ENCODE data around the gene PTPRF. TPM values are rescaled to one million over a fixed set of nuclear protein-coding genes. Genes with fewer than 3 reads are reported as not detected.
A peak's percentile ranks its signal among the peaks of the same experiment; 100 is the strongest.

PTPRF gene
- total and polyA plus RNA-seq, 11 donors: 0.91 to 74.1 (median 5.8) TPM

DNA sequence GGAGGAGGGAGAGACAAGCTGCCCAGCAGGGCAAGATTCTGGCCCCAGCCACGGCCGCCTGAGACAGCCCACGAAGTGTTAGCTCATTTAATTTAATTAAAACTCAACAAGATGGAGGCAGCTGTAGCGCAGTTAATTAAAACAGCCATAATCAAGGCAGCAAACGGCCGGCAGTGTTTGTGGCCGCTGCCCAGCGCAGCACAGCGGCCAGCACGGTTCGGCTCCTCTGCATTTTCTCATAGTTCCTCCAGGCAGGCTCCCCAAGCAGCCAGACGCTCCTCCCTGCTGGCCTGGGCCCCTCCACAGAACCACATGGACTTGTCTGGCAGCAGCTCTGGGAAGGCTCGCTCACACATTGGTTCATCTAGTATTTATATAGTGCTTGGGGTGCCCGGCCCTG lies 40.0 kb downstream of the PTPRF start:
- ATAC-seq (no peak), DNase-seq (no peak)
- intact Hi-C loops (cut with DNase I): no loop called here
- 87 to 92% (median 88%) methylated on average over 14 of the region's 14 CpGs for WGBS, 4 donors
- no peak overlapping the region for H3K4me3 ChIP-seq
- peaks cover 0 to 3% (median 0%) of the 10 kb centered on the region in 9 donors for H3K27me3 ChIP-seq
- H3K9me3 ChIP-seq: no peaks in the 10 kb centered on the region
- peaks cover 0 to 12% (median 0%) of the 10 kb centered on the region in 12 donors for H3K4me1 ChIP-seq
- no peak overlapping the region for H3K27ac ChIP-seq
- TF ChIP-seq CTCF (IDR thresholded peaks at IDR 0.05): no peak
- TF ChIP-seq POLR2A (IDR thresholded peaks at IDR 0.05): no peak
- H3K36me3 ChIP-seq: no peaks in the 10 kb centered on the region

- Histone ChIP-seq H3K4me1 (peaks cover 0 to 5% (median 0%) of the 10 kb centered on the region in 12 donors), H3K4me3 (no peak overlapping the region), H3K27ac (no peak overlapping the region), H3K9me3 (no peaks in the 10 kb centered on the region), H3K36me3 (no peaks in the 10 kb centered on the region), H3K27me3 (no peaks in the 10 kb centered on the region)
- intact Hi-C loops (cut with DNase I): no loop called here
- TF ChIP-seq CTCF (IDR thresholded peaks at IDR 0.05) (no peak), POLR2A (IDR thresholded peaks at IDR 0.05) (no peak)
- no peak for DNase-seq
- WGBS, 4 donors: 68 to 84% (median 77%) methylated on average over 2 of the region's 2 CpGs
- no peak for ATAC-seq
These were observed 41.4 kb downstream of the PTPRF start for GRCh38 chr1:43572084-43572483.

- TF ChIP-seq CTCF (IDR thresholded peaks at IDR 0.05) (no peak), POLR2A (IDR thresholded peaks at IDR 0.05) (no peak)
- H3K9me3 ChIP-seq: no peaks in the 10 kb centered on the region
- WGBS, 4 donors: 92 to 96% (median 94%) methylated on average over 9 of the region's 9 CpGs
- no peak for DNase-seq
- H3K4me3 ChIP-seq: no peak overlapping the region
- no peak overlapping the region for H3K27ac ChIP-seq
- intact Hi-C loops (cut with DNase I): no loop called here
- no peaks in the 10 kb centered on the region for H3K36me3 ChIP-seq
- no peaks in the 10 kb centered on the region for H3K27me3 ChIP-seq
- ATAC-seq: no peak
- H3K4me1 ChIP-seq: peaks cover 0 to 5% (median 0%) of the 10 kb centered on the region in 12 donors
These were observed 41.9 kb downstream of the PTPRF start for GRCh38 chr1:43572538-43572937.

GRCh38 chr1:43573066-43573800 lies 42.5 kb downstream of the PTPRF start:
- peaks cover 0 to 5% (median 0%) of the 10 kb centered on the region in 12 donors for H3K4me1 ChIP-seq
- no peaks in the 10 kb centered on the region for H3K36me3 ChIP-seq
- no peaks in the 10 kb centered on the region for H3K9me3 ChIP-seq
- H3K27ac ChIP-seq: no peak overlapping the region
- intact Hi-C loops (cut with DNase I): no loop called here
- no peaks in the 10 kb centered on the region for H3K27me3 ChIP-seq
- ATAC-seq (peak; percentile 40 to 76 (median 66)), DNase-seq (peak in 4 of 5 donors; percentile 25 to 68 (median 44))
- TF ChIP-seq POLR2A (IDR thresholded peaks at IDR 0.05) (no peak), CTCF (IDR thresholded peaks at IDR 0.05) (no peak)
- WGBS, 4 donors: 80 to 82% (median 81%) methylated on average over 10 to 11 of the region's 11 CpGs
- no peak overlapping the region for H3K4me3 ChIP-seq
